Gastroesophageal sphincter (tissue), 3 donors: ENCODE data around the gene HDAC11.
"Not testable (repeated sequence)": the region's sequence is repeated elsewhere in the genome, so short reads cannot be mapped to it uniquely, and the experiment has no call there.

Source experiments
- EP300 ChIP-seq: sonication (generic); formaldehyde crosslinking; IDR thresholded peaks from one replicate; pipeline ENCODE4 v1.6.1; 2017; ENCODE audit warnings: antibody characterized with exemption, mild to moderate bottlenecking
- TF ChIP-seq, protein P1 (sequence below), 4 experiments: fragments of 200-600 bp in 2 of 4; fragments of 450-650 bp in 2 of 4; sonication (generic) in 1 of 4; IDR thresholded peaks; one replicate each; pipeline ENCODE4 v1.5.1; 2017 to 2019; ENCODE audit warnings: antibody characterized with exemption in 4 of 4, mild to moderate bottlenecking in 2 of 4, moderate library complexity in 2 of 4

DNA sequence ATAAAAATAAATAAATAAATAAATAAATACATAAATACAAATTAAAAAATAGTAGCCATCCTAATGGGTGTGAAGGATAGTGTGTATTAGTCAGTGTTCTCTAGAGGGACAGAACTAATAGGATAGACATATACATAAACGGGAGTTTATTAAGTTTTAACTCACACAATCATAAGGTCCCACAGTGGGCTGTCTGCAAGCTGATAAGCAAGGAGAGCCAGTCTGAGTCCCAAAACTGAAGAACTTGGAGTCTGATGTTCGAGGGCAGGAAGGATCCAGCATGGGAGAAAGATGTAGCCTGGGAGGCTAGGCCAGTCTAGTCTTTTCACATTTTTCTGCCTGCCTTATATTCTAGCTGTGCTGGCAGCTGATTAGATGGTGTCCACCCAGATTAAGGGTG is 37.2 kb upstream of the HDAC11 start:
- TF ChIP-seq, protein P1, sequence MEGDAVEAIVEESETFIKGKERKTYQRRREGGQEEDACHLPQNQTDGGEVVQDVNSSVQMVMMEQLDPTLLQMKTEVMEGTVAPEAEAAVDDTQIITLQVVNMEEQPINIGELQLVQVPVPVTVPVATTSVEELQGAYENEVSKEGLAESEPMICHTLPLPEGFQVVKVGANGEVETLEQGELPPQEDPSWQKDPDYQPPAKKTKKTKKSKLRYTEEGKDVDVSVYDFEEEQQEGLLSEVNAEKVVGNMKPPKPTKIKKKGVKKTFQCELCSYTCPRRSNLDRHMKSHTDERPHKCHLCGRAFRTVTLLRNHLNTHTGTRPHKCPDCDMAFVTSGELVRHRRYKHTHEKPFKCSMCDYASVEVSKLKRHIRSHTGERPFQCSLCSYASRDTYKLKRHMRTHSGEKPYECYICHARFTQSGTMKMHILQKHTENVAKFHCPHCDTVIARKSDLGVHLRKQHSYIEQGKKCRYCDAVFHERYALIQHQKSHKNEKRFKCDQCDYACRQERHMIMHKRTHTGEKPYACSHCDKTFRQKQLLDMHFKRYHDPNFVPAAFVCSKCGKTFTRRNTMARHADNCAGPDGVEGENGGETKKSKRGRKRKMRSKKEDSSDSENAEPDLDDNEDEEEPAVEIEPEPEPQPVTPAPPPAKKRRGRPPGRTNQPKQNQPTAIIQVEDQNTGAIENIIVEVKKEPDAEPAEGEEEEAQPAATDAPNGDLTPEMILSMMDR (IDR thresholded peaks at IDR 0.05) = not testable (repeated sequence)
- TF ChIP-seq EP300 = not testable (repeated sequence)
